Activated CD8-positive, alpha-beta T cell treated with anti-CD3 and anti-CD28 coated beads for 36 hours (primary cell): ENCODE results near the gene RAPH1. TPM values are rescaled to one million over a fixed set of nuclear protein-coding genes. Genes with fewer than 3 reads are reported as not detected.

ENCODE experiments used
- ATAC-seq: fragments of 200-7000 bp; cut with Tn5 transposase; one replicate; pipeline ENCODE4 v1.10.0; 2021; ENCODE audit warnings: mild to moderate bottlenecking, moderate library complexity
- CTCF ChIA-PET: fragments of 350-600 bp; sonication (Branson Sonifier 250); formaldehyde crosslinking; loops from one replicate; lab custom pipeline; 2021; ENCODE audit warnings: antibody characterized with exemption; lab: Charles Lee
- POLR2A ChIA-PET: fragments of 350-600 bp; sonication (Branson Sonifier 250); formaldehyde crosslinking; loops from one replicate; lab custom pipeline; 2021; ENCODE audit warnings: antibody characterized with exemption; lab: Charles Lee
- DNase-seq: peaks from one replicate; pipeline ENCODE4 v3.0.0-alpha.2; 2020
- H3K27ac Mint-ChIP-seq: one replicate; pipeline ENCODE4 v1.8.0; 2021; ENCODE audit warnings: mild to moderate bottlenecking, mixed read lengths
- H3K27me3 Mint-ChIP-seq: one replicate; pipeline ENCODE4 v1.8.0; 2021; ENCODE audit warnings: mixed read lengths
- H3K36me3 Mint-ChIP-seq: one replicate; pipeline ENCODE4 v1.8.0; 2021; ENCODE audit warnings: low read depth, mixed read lengths
- H3K4me1 Mint-ChIP-seq: one replicate; pipeline ENCODE4 v1.8.0; 2021; ENCODE audit warnings: low read depth, mixed read lengths
- H3K4me3 Mint-ChIP-seq: one replicate; pipeline ENCODE4 v1.8.0; 2021; ENCODE audit warnings: mild to moderate bottlenecking, moderate library complexity, mixed read lengths
- H3K9me3 Mint-ChIP-seq: one replicate; pipeline ENCODE4 v1.8.0; 2021; ENCODE audit warnings: mixed read lengths
- intact Hi-C: fragments of 100-400 bp; cut with micrococcal nuclease; formaldehyde crosslinking; loops from one replicate; pipeline ENCODE4 v1.10.0; 2022
- total RNA-seq, 2 experiments: library from RNA; stranded (reverse); gene quantifications; one replicate each; pipeline ENCODE4 v1.2.3, GENCODE V29; 2021
- TF ChIP-seq, protein P1 (sequence below): fragments of 200-600 bp; IDR thresholded peaks from one replicate; pipeline ENCODE4 v1.8.0; 2022; ENCODE audit warnings: antibody characterized with exemption, mild to moderate bottlenecking

The RAPH1 gene
- total RNA-seq, 2 experiments from 2014 or later: 1.5 to 1.9 TPM

DNA sequence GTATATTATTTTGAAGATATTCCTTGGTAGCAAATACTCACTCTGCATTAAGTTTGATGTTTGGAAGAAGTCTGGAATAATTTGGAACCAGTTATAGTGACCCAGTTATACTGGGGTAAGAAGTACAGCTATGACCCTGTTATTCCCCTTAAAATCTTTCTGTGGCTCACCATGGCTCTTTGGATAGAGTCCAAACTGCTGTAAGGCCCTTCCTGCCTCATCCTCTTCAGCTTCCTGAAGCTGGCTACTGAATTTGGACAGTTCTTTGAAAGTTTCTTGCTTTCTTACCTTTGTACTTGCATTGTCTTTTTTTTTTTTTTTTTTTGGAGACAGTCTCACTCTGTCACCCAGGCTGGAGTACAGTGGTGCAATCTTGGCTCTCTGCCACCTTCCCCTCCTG, 121.3 kb downstream of the RAPH1 start:
- CTCF ChIA-PET: no interaction called here
- DNase-seq: no peak
- H3K9me3 Mint-ChIP-seq: peaks cover 3% of the 10 kb centered on the region
- POLR2A ChIA-PET: no interaction called here
- H3K4me1 Mint-ChIP-seq: no peaks in the 10 kb centered on the region
- TF ChIP-seq, protein P1, sequence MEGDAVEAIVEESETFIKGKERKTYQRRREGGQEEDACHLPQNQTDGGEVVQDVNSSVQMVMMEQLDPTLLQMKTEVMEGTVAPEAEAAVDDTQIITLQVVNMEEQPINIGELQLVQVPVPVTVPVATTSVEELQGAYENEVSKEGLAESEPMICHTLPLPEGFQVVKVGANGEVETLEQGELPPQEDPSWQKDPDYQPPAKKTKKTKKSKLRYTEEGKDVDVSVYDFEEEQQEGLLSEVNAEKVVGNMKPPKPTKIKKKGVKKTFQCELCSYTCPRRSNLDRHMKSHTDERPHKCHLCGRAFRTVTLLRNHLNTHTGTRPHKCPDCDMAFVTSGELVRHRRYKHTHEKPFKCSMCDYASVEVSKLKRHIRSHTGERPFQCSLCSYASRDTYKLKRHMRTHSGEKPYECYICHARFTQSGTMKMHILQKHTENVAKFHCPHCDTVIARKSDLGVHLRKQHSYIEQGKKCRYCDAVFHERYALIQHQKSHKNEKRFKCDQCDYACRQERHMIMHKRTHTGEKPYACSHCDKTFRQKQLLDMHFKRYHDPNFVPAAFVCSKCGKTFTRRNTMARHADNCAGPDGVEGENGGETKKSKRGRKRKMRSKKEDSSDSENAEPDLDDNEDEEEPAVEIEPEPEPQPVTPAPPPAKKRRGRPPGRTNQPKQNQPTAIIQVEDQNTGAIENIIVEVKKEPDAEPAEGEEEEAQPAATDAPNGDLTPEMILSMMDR: no peak
- peaks cover 34% of the 10 kb centered on the region for H3K36me3 Mint-ChIP-seq
- no peaks in the 10 kb centered on the region for H3K27me3 Mint-ChIP-seq
- intact Hi-C loops: no loop called here
- H3K4me3 Mint-ChIP-seq: no peak overlapping the region
- no peak overlapping the region for H3K27ac Mint-ChIP-seq
- no peak for ATAC-seq

DNA sequence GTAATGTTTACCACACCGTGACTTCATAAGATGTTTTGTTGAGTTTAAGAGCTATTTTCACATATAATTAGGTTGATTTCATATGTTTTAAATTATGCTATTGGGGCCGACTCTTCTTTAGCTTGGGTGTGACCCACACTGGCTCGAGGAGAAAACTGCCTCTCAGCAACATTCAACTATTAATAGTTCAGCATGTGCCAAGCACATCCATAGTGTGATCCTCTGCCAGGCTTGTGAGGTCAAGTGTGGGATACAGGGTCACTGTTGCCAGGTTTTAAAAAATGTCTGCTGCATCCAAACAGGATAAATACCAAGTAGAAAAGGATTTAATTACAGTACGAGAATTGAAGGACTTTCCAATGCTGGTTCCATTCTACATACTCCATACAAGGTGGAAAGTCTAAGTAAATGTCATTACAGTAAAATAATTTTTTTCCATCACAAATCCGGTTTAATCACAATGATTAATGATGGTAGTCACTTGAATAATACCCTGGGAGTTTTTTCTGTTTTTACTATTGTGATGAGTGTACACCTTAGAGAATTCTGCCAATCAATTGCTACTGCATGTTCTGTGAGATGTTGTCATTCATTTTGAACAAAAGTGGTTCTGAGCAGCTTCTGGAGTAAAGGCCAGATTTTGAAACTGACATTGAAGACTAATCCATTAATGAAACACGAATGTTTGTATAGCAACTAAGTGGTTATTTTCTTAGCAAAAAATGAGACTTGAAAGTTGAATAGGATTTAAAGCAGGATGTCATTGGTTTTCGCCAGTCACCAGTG, 122.4 kb downstream of the RAPH1 start:
- peaks cover 23% of the 10 kb centered on the region for H3K36me3 Mint-ChIP-seq
- no peak overlapping the region for H3K4me3 Mint-ChIP-seq
- TF ChIP-seq, protein P1: no peak
- DNase-seq (no peak), ATAC-seq (no peak)
- H3K4me1 Mint-ChIP-seq: no peaks in the 10 kb centered on the region
- no peaks in the 10 kb centered on the region for H3K9me3 Mint-ChIP-seq
- CTCF ChIA-PET: no interaction called here
- intact Hi-C loops: no loop called here
- no peak overlapping the region for H3K27ac Mint-ChIP-seq
- POLR2A ChIA-PET: interaction anchor here (0.8 kb wide), 1 partner anchor 57 kb away, joined by 3 read pairs; no protein-coding TSS in a partner anchor
- no peaks in the 10 kb centered on the region for H3K27me3 Mint-ChIP-seq

DNA sequence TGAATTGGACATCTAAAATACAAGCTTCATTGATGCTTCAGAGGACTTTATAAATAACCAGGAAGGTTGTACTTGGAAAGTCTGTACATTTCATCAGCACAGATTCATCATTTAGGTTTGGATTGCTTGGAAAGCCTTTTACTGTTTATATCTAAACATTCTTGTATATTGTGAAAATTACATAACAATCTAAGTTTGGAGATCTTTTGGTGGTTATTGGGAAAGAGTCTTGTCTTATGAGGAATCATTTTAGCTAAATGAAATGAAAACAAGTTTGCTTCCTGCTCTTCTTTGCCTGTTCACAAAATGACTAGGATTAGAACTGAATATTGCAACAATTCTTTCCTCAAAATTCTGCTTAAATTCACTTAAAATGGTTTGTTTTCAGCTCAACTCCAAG, 127.6 kb downstream of the RAPH1 start:
- Mint-ChIP-seq H3K27ac (no peak overlapping the region), H3K36me3 (peaks cover 21% of the 10 kb centered on the region), H3K9me3 (no peaks in the 10 kb centered on the region), H3K4me1 (no peaks in the 10 kb centered on the region), H3K4me3 (no peak overlapping the region), H3K27me3 (no peaks in the 10 kb centered on the region)
- ChIA-PET CTCF (interaction anchor here (0.7 to 0.9 kb wide), 2 partner anchors 13 to 275 kb away, joined by 3 read pairs; no protein-coding TSS in a partner anchor), POLR2A (no interaction called here)
- TF ChIP-seq, protein P1: no peak
- intact Hi-C loops: no loop called here
- ATAC-seq: no peak
- no peak for DNase-seq

DNA sequence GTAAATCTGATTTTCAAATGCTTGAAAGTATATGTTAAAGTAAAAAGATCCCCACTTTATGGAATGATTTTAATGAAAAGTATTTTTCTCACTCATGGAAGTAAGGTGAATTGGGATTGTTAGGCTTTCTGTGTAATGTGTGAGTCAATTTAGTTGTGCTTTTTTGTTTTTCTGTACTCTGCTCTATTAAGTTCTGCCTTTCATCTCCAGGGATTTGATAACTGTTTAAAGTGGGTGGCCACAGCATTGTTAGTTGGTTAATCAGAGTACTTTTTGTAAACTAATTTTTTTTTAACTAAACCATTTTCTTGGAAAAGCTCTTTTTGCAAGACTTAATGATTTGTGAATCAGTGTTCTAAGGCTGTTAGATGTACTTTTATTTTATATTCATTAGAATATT, 130.1 kb downstream of the RAPH1 start:
- intact Hi-C loops: no loop called here
- no peak overlapping the region for H3K27ac Mint-ChIP-seq
- H3K36me3 Mint-ChIP-seq: peaks cover 18% of the 10 kb centered on the region
- ChIA-PET POLR2A (no interaction called here), CTCF (no interaction called here)
- ATAC-seq (no peak), DNase-seq (no peak)
- H3K4me1 Mint-ChIP-seq: no peaks in the 10 kb centered on the region
- no peaks in the 10 kb centered on the region for H3K9me3 Mint-ChIP-seq
- no peak overlapping the region for H3K4me3 Mint-ChIP-seq
- H3K27me3 Mint-ChIP-seq: no peaks in the 10 kb centered on the region
- TF ChIP-seq, protein P1: no peak

DNA sequence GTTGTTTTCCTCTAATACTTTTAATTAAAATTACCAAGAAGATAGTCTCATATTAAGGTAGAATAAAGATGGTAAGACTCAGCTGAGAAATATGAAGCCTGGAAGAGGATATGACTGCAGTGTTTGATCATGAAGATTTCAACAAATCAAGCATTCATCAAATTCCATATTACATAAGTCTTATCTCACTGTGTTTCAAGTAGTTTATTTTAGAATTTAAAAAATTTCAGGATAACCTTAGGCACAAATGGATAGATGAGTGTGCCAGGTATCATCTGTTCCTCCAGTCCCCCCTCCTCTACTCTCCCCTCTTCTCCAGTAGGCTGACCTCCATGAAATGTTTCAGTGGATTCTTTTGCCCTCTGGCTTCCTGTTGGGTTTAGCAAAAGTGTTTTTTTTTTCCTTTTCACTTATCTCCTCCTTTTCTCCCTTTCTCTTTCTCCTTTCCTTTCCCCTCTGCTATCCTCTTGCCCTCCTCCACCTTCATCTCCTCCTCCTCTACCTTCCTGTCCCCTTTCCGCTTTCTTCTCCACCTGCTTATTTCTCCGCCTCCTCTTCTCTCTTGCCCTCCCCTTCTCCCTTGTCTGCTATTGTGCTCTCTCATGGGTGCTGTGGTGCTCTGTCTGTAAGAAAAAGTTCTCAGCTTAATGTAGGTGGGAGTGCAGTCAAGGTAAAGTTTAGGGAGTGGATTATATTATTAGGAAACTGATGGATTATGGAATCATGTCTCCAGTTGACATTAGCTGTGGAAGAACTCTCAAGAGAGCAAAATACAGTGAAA, 134.1 kb downstream of the RAPH1 start:
- ChIA-PET POLR2A (interaction anchor here (0.6 kb wide), 1 partner anchor 100 kb away, joined by 3 read pairs; no protein-coding TSS in a partner anchor), CTCF (no interaction called here)
- DNase-seq (no peak), ATAC-seq (no peak)
- Mint-ChIP-seq H3K27ac (no peak overlapping the region), H3K4me3 (no peak overlapping the region), H3K36me3 (peaks cover 16% of the 10 kb centered on the region), H3K9me3 (peaks cover 4% of the 10 kb centered on the region), H3K4me1 (no peaks in the 10 kb centered on the region), H3K27me3 (no peaks in the 10 kb centered on the region)
- intact Hi-C loops: no loop called here
- TF ChIP-seq, protein P1: no peak
